ENCODE results near the gene MEGF6. TPM values are rescaled to one million over a fixed set of nuclear protein-coding genes. Genes with fewer than 3 reads are reported as not detected.

Gene MEGF6
- total and polyA plus RNA-seq, 2 donors (not counting 3 experiments of a cell fraction or from before 2014, with no cell fraction given), result 22.5 to 63.7 TPM

DNA sequence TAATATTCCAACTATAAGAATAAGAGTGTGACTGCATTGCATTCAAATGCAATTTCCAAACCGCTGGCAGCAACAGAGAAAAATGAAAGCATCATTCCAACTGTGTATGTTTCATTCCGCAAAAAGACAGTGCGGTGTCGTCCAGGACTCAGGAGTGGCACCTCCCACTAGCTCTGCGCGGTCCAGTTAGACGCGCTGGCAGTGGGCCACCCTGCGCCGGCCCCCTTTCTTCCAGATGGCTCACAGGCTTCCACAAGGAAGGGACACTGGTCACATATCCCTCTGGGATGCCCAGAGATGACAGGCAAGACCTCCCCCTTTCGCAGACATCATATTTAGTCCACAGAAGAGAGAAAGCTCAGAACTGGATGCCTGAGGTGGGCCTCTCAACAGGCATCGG is 26.7 kb upstream of the MEGF6 start:
- no peaks in the 10 kb centered on the region for H3K79me2 ChIP-seq (ENCODE audit: control insufficient read depth, insufficient read depth, low read length)
- no peak overlapping the region for H2AFZ ChIP-seq (ENCODE audit: low read depth, low read length)
- no peak overlapping the region for H3K27ac ChIP-seq (ENCODE audit: insufficient read depth, low read depth, low read length)
- no peak overlapping the region for H3K9ac ChIP-seq (replicated peaks; ENCODE audit: extremely low read depth, insufficient read depth, low read length)
- no peaks in the 10 kb centered on the region for H3K27me3 ChIP-seq (ENCODE audit: control insufficient read depth in 2 of 2, insufficient read depth in 2 of 2, low read length in 2 of 2)
- H4K20me1 ChIP-seq (replicated peaks; ENCODE audit: control insufficient read depth, extremely low read depth, insufficient read depth, low read length), result no peaks in the 10 kb centered on the region
- no peak overlapping the region for H3K4me3 ChIP-seq (replicated peaks in 1 of 3; ENCODE audit: insufficient read depth in 1 of 3, low read depth in 1 of 3, low read length in 3 of 3)
- ChIA-PET CTCF (interaction anchor here (1.6 kb wide), 1 partner anchor 11 kb away, joined by 4 read pairs; no protein-coding TSS in a partner anchor), POLR2A (no interaction called here)
- DNase-seq (ENCODE audit: low read depth, low spot score) (no peak), FAIRE-seq (no peak)
- no peaks in the 10 kb centered on the region for H3K4me1 ChIP-seq (ENCODE audit: control insufficient read depth, extremely low read depth, insufficient read depth, low read length)
- intact Hi-C loops (cut with micrococcal nuclease) (no loop called here), dilution Hi-C loops (cut with MboI; ENCODE audit: extremely low pct_ligation_motif_present, low sequenced_read_pairs) (no loop called here)
- TF ChIP-seq GATA2 (IDR thresholded peaks at IDR 0.05; ENCODE audit: insufficient read depth, insufficient read length, low read depth, low read length), result no peak
- TF ChIP-seq, protein P1, sequence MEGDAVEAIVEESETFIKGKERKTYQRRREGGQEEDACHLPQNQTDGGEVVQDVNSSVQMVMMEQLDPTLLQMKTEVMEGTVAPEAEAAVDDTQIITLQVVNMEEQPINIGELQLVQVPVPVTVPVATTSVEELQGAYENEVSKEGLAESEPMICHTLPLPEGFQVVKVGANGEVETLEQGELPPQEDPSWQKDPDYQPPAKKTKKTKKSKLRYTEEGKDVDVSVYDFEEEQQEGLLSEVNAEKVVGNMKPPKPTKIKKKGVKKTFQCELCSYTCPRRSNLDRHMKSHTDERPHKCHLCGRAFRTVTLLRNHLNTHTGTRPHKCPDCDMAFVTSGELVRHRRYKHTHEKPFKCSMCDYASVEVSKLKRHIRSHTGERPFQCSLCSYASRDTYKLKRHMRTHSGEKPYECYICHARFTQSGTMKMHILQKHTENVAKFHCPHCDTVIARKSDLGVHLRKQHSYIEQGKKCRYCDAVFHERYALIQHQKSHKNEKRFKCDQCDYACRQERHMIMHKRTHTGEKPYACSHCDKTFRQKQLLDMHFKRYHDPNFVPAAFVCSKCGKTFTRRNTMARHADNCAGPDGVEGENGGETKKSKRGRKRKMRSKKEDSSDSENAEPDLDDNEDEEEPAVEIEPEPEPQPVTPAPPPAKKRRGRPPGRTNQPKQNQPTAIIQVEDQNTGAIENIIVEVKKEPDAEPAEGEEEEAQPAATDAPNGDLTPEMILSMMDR (IDR thresholded peaks at IDR 0.05; ENCODE audit: extremely low read depth in 1 of 2, insufficient read depth in 1 of 2, low read depth in 1 of 2, low read length in 2 of 2), result no peak
- H3K36me3 ChIP-seq (ENCODE audit: control insufficient read depth in 2 of 2, extremely low read depth in 1 of 2, insufficient read depth in 2 of 2, low read length in 2 of 2), result peaks cover 0 to 25% of the 10 kb centered on the region in 2 experiments
- no peaks in the 10 kb centered on the region for H3K9me3 ChIP-seq (replicated peaks; ENCODE audit: control insufficient read depth, insufficient read depth, low read length)
- no TSS peak for BruUV-seq (replicated peaks)
- no peaks in the 10 kb centered on the region for H3K9me1 ChIP-seq (replicated peaks; ENCODE audit: control insufficient read depth, extremely low read depth, insufficient read depth, low read length)
- no peak overlapping the region for H3K4me2 ChIP-seq (ENCODE audit: insufficient read depth, low read length)

DNA sequence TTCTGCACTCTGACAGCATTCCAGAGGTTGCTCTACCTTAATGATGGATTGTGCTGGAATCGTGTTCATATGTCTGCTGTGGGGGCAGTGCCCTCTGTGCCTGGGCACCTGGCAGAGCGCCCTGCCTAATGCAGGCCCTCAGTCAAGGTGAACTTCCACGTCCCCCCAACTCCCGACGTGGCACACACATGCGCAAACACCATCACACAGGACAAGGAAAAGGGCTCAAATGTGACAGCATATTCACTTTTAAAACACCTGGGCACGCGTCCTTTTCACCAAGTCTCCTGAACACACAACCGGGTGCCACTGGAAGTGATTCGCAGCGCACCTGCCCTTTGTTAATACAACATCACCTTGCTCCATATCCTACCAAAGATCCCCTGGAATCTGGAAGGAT is 25.2 kb upstream of the MEGF6 start:
- H3K9me1 ChIP-seq (replicated peaks; ENCODE audit: control insufficient read depth, extremely low read depth, insufficient read depth, low read length), result no peaks in the 10 kb centered on the region
- no peak overlapping the region for H2AFZ ChIP-seq (ENCODE audit: low read depth, low read length)
- H3K9ac ChIP-seq (replicated peaks; ENCODE audit: extremely low read depth, insufficient read depth, low read length), result no peak overlapping the region
- no peaks in the 10 kb centered on the region for H3K9me3 ChIP-seq (replicated peaks; ENCODE audit: control insufficient read depth, insufficient read depth, low read length)
- ChIA-PET POLR2A (no interaction called here), CTCF (interaction anchor here (1.3 kb wide), 1 partner anchor 88 kb away, joined by 3 read pairs; no protein-coding TSS in a partner anchor)
- no peak overlapping the region for H3K4me2 ChIP-seq (ENCODE audit: insufficient read depth, low read length)
- no peak overlapping the region for H3K27ac ChIP-seq (ENCODE audit: insufficient read depth, low read depth, low read length)
- peaks cover 0 to 32% of the 10 kb centered on the region in 2 experiments for H3K36me3 ChIP-seq (ENCODE audit: control insufficient read depth in 2 of 2, extremely low read depth in 1 of 2, insufficient read depth in 2 of 2, low read length in 2 of 2)
- no peaks in the 10 kb centered on the region for H3K27me3 ChIP-seq (ENCODE audit: control insufficient read depth in 2 of 2, insufficient read depth in 2 of 2, low read length in 2 of 2)
- intact Hi-C loops (cut with micrococcal nuclease) (no loop called here), dilution Hi-C loops (cut with MboI; ENCODE audit: extremely low pct_ligation_motif_present, low sequenced_read_pairs) (no loop called here)
- TF ChIP-seq EZH2 (IDR thresholded peaks at IDR 0.05; ENCODE audit: borderline replicate concordance, low read depth, low read length, severe bottlenecking) (no peak), JUN (IDR thresholded peaks at IDR 0.05; ENCODE audit: borderline replicate concordance, insufficient read depth, insufficient read length, low read depth) (no peak), POLR2A (IDR thresholded peaks at IDR 0.05; ENCODE audit: low read depth, low read length) (no peak), MYC (IDR thresholded peaks at IDR 0.05; ENCODE audit: low read depth, low read length) (no peak), GATA2 (IDR thresholded peaks at IDR 0.05; ENCODE audit: insufficient read depth, insufficient read length, low read depth, low read length) (no peak), POLR2AphosphoS5 (IDR thresholded peaks at IDR 0.05; ENCODE audit: insufficient read depth, low read depth, low read length) (no peak), FOS (IDR thresholded peaks at IDR 0.05; ENCODE audit: borderline replicate concordance, insufficient read depth, low read length) (no peak)
- TF ChIP-seq, protein P1 (IDR thresholded peaks at IDR 0.05; ENCODE audit: extremely low read depth in 1 of 2, insufficient read depth in 1 of 2, low read depth in 1 of 2, low read length in 2 of 2), result no peak
- TF ChIP-seq, protein P2, sequence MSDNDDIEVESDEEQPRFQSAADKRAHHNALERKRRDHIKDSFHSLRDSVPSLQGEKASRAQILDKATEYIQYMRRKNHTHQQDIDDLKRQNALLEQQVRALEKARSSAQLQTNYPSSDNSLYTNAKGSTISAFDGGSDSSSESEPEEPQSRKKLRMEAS (IDR thresholded peaks at IDR 0.05; ENCODE audit: insufficient read depth, insufficient read length), result no peak
- no peaks in the 10 kb centered on the region for H4K20me1 ChIP-seq (replicated peaks; ENCODE audit: control insufficient read depth, extremely low read depth, insufficient read depth, low read length)
- no peaks in the 10 kb centered on the region for H3K79me2 ChIP-seq (ENCODE audit: control insufficient read depth, insufficient read depth, low read length)
- DNase-seq (ENCODE audit: low read depth, low spot score), result no peak
- H3K4me1 ChIP-seq (ENCODE audit: control insufficient read depth, extremely low read depth, insufficient read depth, low read length), result no peaks in the 10 kb centered on the region
- no TSS peak for BruUV-seq (replicated peaks)
- H3K4me3 ChIP-seq (replicated peaks in 1 of 3; ENCODE audit: insufficient read depth in 1 of 3, low read depth in 1 of 3, low read length in 3 of 3), result no peak overlapping the region
- FAIRE-seq, result no peak

Data from endothelial cell of umbilical vein (primary cell).